ENCODE measurements around the gene TMBIM1.

The TMBIM1 gene

GRCh38 chr2:218266316-218266979, 25.9 kb downstream of the TMBIM1 start:
- Histone ChIP-seq H3K4me1 (ENCODE audit: control insufficient read depth in 1 of 2, insufficient read depth in 2 of 2, low read length in 2 of 2) (peaks cover 33 to 51% of the 10 kb centered on the region in 2 donors), H3K9me3 (ENCODE audit: control insufficient read depth in 1 of 2, low read length in 2 of 2) (no peaks in the 10 kb centered on the region), H3K27me3 (ENCODE audit: low read depth, low read length) (no peaks in the 10 kb centered on the region), H3K4me3 (ENCODE audit: low read depth in 1 of 2, low read length in 2 of 2) (no peak overlapping the region), H3K27ac (ENCODE audit: low read length) (no peak overlapping the region), H3K36me3 (ENCODE audit: control insufficient read depth in 1 of 2, insufficient read depth in 2 of 2, low read length in 2 of 2) (peaks cover 37 to 40% of the 10 kb centered on the region in 2 donors)

- Histone ChIP-seq H3K27me3 (ENCODE audit: low read depth, low read length) (no peaks in the 10 kb centered on the region), H3K9me3 (ENCODE audit: control insufficient read depth in 1 of 2, low read length in 2 of 2) (no peaks in the 10 kb centered on the region), H3K36me3 (ENCODE audit: control insufficient read depth in 1 of 2, insufficient read depth in 2 of 2, low read length in 2 of 2) (peaks cover 37 to 40% of the 10 kb centered on the region in 2 donors), H3K4me3 (ENCODE audit: low read depth in 1 of 2, low read length in 2 of 2) (no peak overlapping the region), H3K4me1 (ENCODE audit: control insufficient read depth in 1 of 2, insufficient read depth in 2 of 2, low read length in 2 of 2) (peaks cover 33 to 51% of the 10 kb centered on the region in 2 donors), H3K27ac (ENCODE audit: low read length) (no peak overlapping the region)
Observed at GRCh38 chr2:218265626-218266025, 26.7 kb downstream of the TMBIM1 start.

GRCh38 chr2:218264773-218265561, 27.3 kb downstream of the TMBIM1 start:
- peaks cover 39 to 57% of the 10 kb centered on the region in 2 donors for H3K4me1 ChIP-seq (ENCODE audit: control insufficient read depth in 1 of 2, insufficient read depth in 2 of 2, low read length in 2 of 2)
- peaks cover 37 to 40% of the 10 kb centered on the region in 2 donors for H3K36me3 ChIP-seq (ENCODE audit: control insufficient read depth in 1 of 2, insufficient read depth in 2 of 2, low read length in 2 of 2)
- H3K9me3 ChIP-seq (ENCODE audit: control insufficient read depth in 1 of 2, low read length in 2 of 2) = no peaks in the 10 kb centered on the region
- no peak overlapping the region for H3K4me3 ChIP-seq (ENCODE audit: low read depth in 1 of 2, low read length in 2 of 2)
- peak overlapping the region; percentile 74 for H3K27ac ChIP-seq (ENCODE audit: low read length)
- H3K27me3 ChIP-seq (ENCODE audit: low read depth, low read length) = no peaks in the 10 kb centered on the region

GRCh38 chr2:218263817-218264641, 28.3 kb downstream of the TMBIM1 start:
- Histone ChIP-seq H3K27me3 (ENCODE audit: low read depth, low read length) (no peaks in the 10 kb centered on the region), H3K9me3 (ENCODE audit: control insufficient read depth in 1 of 2, low read length in 2 of 2) (no peaks in the 10 kb centered on the region), H3K36me3 (ENCODE audit: control insufficient read depth in 1 of 2, insufficient read depth in 2 of 2, low read length in 2 of 2) (peaks cover 37 to 40% of the 10 kb centered on the region in 2 donors), H3K4me3 (ENCODE audit: low read depth in 1 of 2, low read length in 2 of 2) (no peak overlapping the region), H3K4me1 (ENCODE audit: control insufficient read depth in 1 of 2, insufficient read depth in 2 of 2, low read length in 2 of 2) (peaks cover 45 to 62% of the 10 kb centered on the region in 2 donors), H3K27ac (ENCODE audit: low read length) (peak overlapping the region; percentile 74)

- Histone ChIP-seq H3K4me1 (ENCODE audit: control insufficient read depth in 1 of 2, insufficient read depth in 2 of 2, low read length in 2 of 2) (peaks cover 44 to 69% of the 10 kb centered on the region in 2 donors), H3K27ac (ENCODE audit: low read length) (no peak overlapping the region)
Observed at GRCh38 chr2:218262631-218263586, 29.4 kb downstream of the TMBIM1 start.

GRCh38 chr2:218262237-218262600, 30.1 kb downstream of the TMBIM1 start:
- H3K4me3 ChIP-seq (ENCODE audit: low read depth in 1 of 2, low read length in 2 of 2) = no peak overlapping the region
- no peaks in the 10 kb centered on the region for H3K9me3 ChIP-seq (ENCODE audit: control insufficient read depth in 1 of 2, low read length in 2 of 2)
- H3K4me1 ChIP-seq (ENCODE audit: control insufficient read depth in 1 of 2, insufficient read depth in 2 of 2, low read length in 2 of 2) = peaks cover 44 to 65% of the 10 kb centered on the region in 2 donors
- H3K27ac ChIP-seq (ENCODE audit: low read length) = peak overlapping the region; percentile 30
- no peaks in the 10 kb centered on the region for H3K27me3 ChIP-seq (ENCODE audit: low read depth, low read length)
- H3K36me3 ChIP-seq (ENCODE audit: control insufficient read depth in 1 of 2, insufficient read depth in 2 of 2, low read length in 2 of 2) = peaks cover 32 to 36% of the 10 kb centered on the region in 2 donors

More at GRCh38 chr2:218262631-218263586, 29.4 kb downstream of the TMBIM1 start:
- no peaks in the 10 kb centered on the region for H3K27me3 ChIP-seq (ENCODE audit: low read depth, low read length)
- no peak overlapping the region for H3K4me3 ChIP-seq (ENCODE audit: low read depth in 1 of 2, low read length in 2 of 2)
- peaks cover 37 to 40% of the 10 kb centered on the region in 2 donors for H3K36me3 ChIP-seq (ENCODE audit: control insufficient read depth in 1 of 2, insufficient read depth in 2 of 2, low read length in 2 of 2)
- no peaks in the 10 kb centered on the region for H3K9me3 ChIP-seq (ENCODE audit: control insufficient read depth in 1 of 2, low read length in 2 of 2)

- Histone ChIP-seq H3K4me1 (ENCODE audit: control insufficient read depth in 1 of 2, insufficient read depth in 2 of 2, low read length in 2 of 2) (peaks cover 44 to 65% of the 10 kb centered on the region in 2 donors), H3K27ac (ENCODE audit: low read length) (peak overlapping the region; percentile 30), H3K36me3 (ENCODE audit: control insufficient read depth in 1 of 2, insufficient read depth in 2 of 2, low read length in 2 of 2) (peaks cover 26 to 30% of the 10 kb centered on the region in 2 donors), H3K27me3 (ENCODE audit: low read depth, low read length) (no peaks in the 10 kb centered on the region), H3K4me3 (ENCODE audit: low read depth in 1 of 2, low read length in 2 of 2) (peak overlapping the region; percentile 37), H3K9me3 (ENCODE audit: control insufficient read depth in 1 of 2, low read length in 2 of 2) (no peaks in the 10 kb centered on the region)
Observed at GRCh38 chr2:218261423-218262236, 30.7 kb downstream of the TMBIM1 start.

- Histone ChIP-seq H3K4me1 (ENCODE audit: control insufficient read depth in 1 of 2, insufficient read depth in 2 of 2, low read length in 2 of 2) (peaks cover 44 to 65% of the 10 kb centered on the region in 2 donors), H3K27me3 (ENCODE audit: low read depth, low read length) (no peaks in the 10 kb centered on the region), H3K36me3 (ENCODE audit: control insufficient read depth in 1 of 2, insufficient read depth in 2 of 2, low read length in 2 of 2) (peaks cover 19 to 27% of the 10 kb centered on the region in 2 donors), H3K4me3 (ENCODE audit: low read depth in 1 of 2, low read length in 2 of 2) (peak within 1 kb of the TSS; percentile 37 to 38), H3K9me3 (ENCODE audit: control insufficient read depth in 1 of 2, low read length in 2 of 2) (no peaks in the 10 kb centered on the region), H3K27ac (ENCODE audit: low read length) (peak within 1 kb of the TSS; percentile 74)
Observed at GRCh38 chr2:218260742-218261422, 31.4 kb downstream of the TMBIM1 start, which contains the start of gene GPBAR1. Gene GPBAR1 (plus strand): TSS chr2:218261015. CDS start chr2:218262725, 1,710 bp downstream.

GRCh38 chr2:218260166-218260565, 32.1 kb downstream of the TMBIM1 start:
- H3K4me3 ChIP-seq (ENCODE audit: low read depth in 1 of 2, low read length in 2 of 2) = peak overlapping the region in 1 of 2 donors; percentile 38
- no peaks in the 10 kb centered on the region for H3K27me3 ChIP-seq (ENCODE audit: low read depth, low read length)
- H3K27ac ChIP-seq (ENCODE audit: low read length) = peak overlapping the region; percentile 74
- H3K4me1 ChIP-seq (ENCODE audit: control insufficient read depth in 1 of 2, insufficient read depth in 2 of 2, low read length in 2 of 2) = peaks cover 44 to 65% of the 10 kb centered on the region in 2 donors
- H3K36me3 ChIP-seq (ENCODE audit: control insufficient read depth in 1 of 2, insufficient read depth in 2 of 2, low read length in 2 of 2) = peaks cover 14 to 27% of the 10 kb centered on the region in 2 donors
- H3K9me3 ChIP-seq (ENCODE audit: control insufficient read depth in 1 of 2, low read length in 2 of 2) = no peaks in the 10 kb centered on the region
